IMR-90 (cell line): ENCODE measurements around the gene ALDOA. TPM values are rescaled to one million over a fixed set of nuclear protein-coding genes. Genes with fewer than 3 reads are reported as not detected.

Source experiments
- ATAC-seq: fragments of 200-7000 bp; cut with Tn5 transposase; 2 replicates; pipeline ENCODE4 v1.9.1; 2020; ENCODE audit warnings: low read depth, mild to moderate bottlenecking, moderate library complexity
- BruUV-seq: library from RNA; stranded (reverse); fragments of 400-500 nt; replicated peaks from 2 replicates; lab custom pipeline; 2021; lab: Mats Ljungman, UMichigan
- CTCF ChIA-PET: fragments of 300-600 bp; formaldehyde crosslinking; extraction: SDS; loops from one replicate; lab custom pipeline; 2021; ENCODE audit warnings: antibody characterized with exemption; lab: Yijun Ruan, JAX
- POLR2A ChIA-PET: fragments of 300-600 bp; sonication (Branson Sonifier 250); formaldehyde crosslinking; loops from one replicate; lab custom pipeline; 2022; ENCODE audit warnings: antibody characterized with exemption; ENCODE audit not compliant: unreplicated experiment; lab: Charles Lee
- DNase-seq: peaks from one replicate; pipeline ENCODE4 v3.0.0; 2013
- H2AFZ ChIP-seq: replicated peaks from 2 replicates; pipeline ENCODE3; 2013; ENCODE audit warnings: low read length, mild to moderate bottlenecking; ENCODE audit not compliant: poor library complexity
- H2AK5ac ChIP-seq: 2 replicates; pipeline ENCODE4 v1.6.1; 2013; ENCODE audit warnings: low read depth, low read length, inconsistent platforms
- H2AK9ac ChIP-seq: replicated peaks from 2 replicates; pipeline ENCODE3; 2013; ENCODE audit warnings: mild to moderate bottlenecking, low read depth, low read length, moderate library complexity; ENCODE audit not compliant: poor library complexity
- H2BK120ac ChIP-seq: 2 replicates; pipeline ENCODE4 v1.6.1; 2013; ENCODE audit warnings: low read depth, low read length, inconsistent platforms
- H2BK15ac ChIP-seq: 3 replicates; pipeline ENCODE4 v1.6.1; 2013; ENCODE audit warnings: low read depth, low read length, inconsistent platforms
- H2BK20ac ChIP-seq: 2 replicates; pipeline ENCODE4 v1.6.1; 2013; ENCODE audit warnings: low read depth, mild to moderate bottlenecking, inconsistent platforms, low read length, moderate library complexity
- H2BK5ac ChIP-seq: 2 replicates; pipeline ENCODE4 v1.6.1; 2013; ENCODE audit warnings: mild to moderate bottlenecking, low read depth, low read length, inconsistent platforms; ENCODE audit not compliant: poor library complexity, severe bottlenecking
- H3K14ac ChIP-seq: replicated peaks from 2 replicates; pipeline ENCODE4 v1.6.1; 2013; ENCODE audit warnings: low read depth, low read length, inconsistent platforms
- H3K18ac ChIP-seq: 2 replicates; pipeline ENCODE4 v1.6.1; 2013; ENCODE audit warnings: low read depth, low read length, control low read depth
- H3K23ac ChIP-seq: 2 replicates; pipeline ENCODE4 v1.6.1; 2013; ENCODE audit warnings: low read depth, low read length, inconsistent platforms
- H3K27ac ChIP-seq: 2 replicates; pipeline ENCODE4 v1.5.1; 2013; ENCODE audit warnings: mild to moderate bottlenecking, control low read depth, low read length; ENCODE audit not compliant: insufficient read depth
- H3K27me3 ChIP-seq: 2 replicates; pipeline ENCODE4 v1.6.1; 2013; ENCODE audit warnings: low read length; ENCODE audit not compliant: control insufficient read depth, insufficient read depth
- H3K36me3 ChIP-seq: 2 replicates; pipeline ENCODE4 v1.6.1; 2013; ENCODE audit warnings: low read length, mixed read lengths; ENCODE audit not compliant: control insufficient read depth, insufficient read depth
- H3K4ac ChIP-seq: 2 replicates; pipeline ENCODE4 v1.6.1; 2013; ENCODE audit warnings: low read depth, low read length, inconsistent platforms
- H3K4me1 ChIP-seq: 2 replicates; pipeline ENCODE4 v1.6.1; 2013; ENCODE audit warnings: low read length, mixed read lengths; ENCODE audit not compliant: control insufficient read depth, insufficient read depth
- H3K4me2 ChIP-seq: 2 replicates; pipeline ENCODE4 v1.6.1; 2013; ENCODE audit warnings: low read depth, mild to moderate bottlenecking, control low read depth, low read length, moderate library complexity
- H3K4me3 ChIP-seq: 2 replicates; pipeline ENCODE4 v1.5.1; 2013; ENCODE audit warnings: low read depth, mild to moderate bottlenecking, control low read depth, low read length, moderate library complexity; ENCODE audit not compliant: insufficient read depth
- H3K56ac ChIP-seq: 2 replicates; pipeline ENCODE4 v1.6.1; 2013; ENCODE audit warnings: low read length, inconsistent platforms; ENCODE audit not compliant: insufficient read depth; ENCODE audit errors: extremely low read depth
- H3K79me1 ChIP-seq, 2 experiments: 2 replicates each; pipeline ENCODE4 v1.6.1; 2013; ENCODE audit warnings: low read length in 2 of 2, inconsistent platforms in 1 of 2, low read depth in 1 of 2
- H3K9ac ChIP-seq: 2 replicates; pipeline ENCODE4 v1.6.1; 2013; ENCODE audit warnings: low read depth, low read length, control low read depth
- H3K9me1 ChIP-seq: 2 replicates; pipeline ENCODE4 v1.6.1; 2013; ENCODE audit warnings: low read length, inconsistent platforms; ENCODE audit not compliant: insufficient read depth
- H3K9me3 ChIP-seq: 2 replicates; pipeline ENCODE4 v1.6.1; 2013; ENCODE audit warnings: low read length; ENCODE audit not compliant: control insufficient read depth, insufficient read depth
- H4K20me1 ChIP-seq: 2 replicates; pipeline ENCODE4 v1.6.1; 2013; ENCODE audit warnings: low read length, inconsistent platforms; ENCODE audit not compliant: insufficient read depth
- H4K5ac ChIP-seq: 2 replicates; pipeline ENCODE4 v1.6.1; 2013; ENCODE audit warnings: mild to moderate bottlenecking, low read depth, low read length, control low read depth
- H4K8ac ChIP-seq, 2 experiments: 2 replicates each; pipeline ENCODE4 v1.6.1; 2013; ENCODE audit warnings: low read depth in 2 of 2, low read length in 2 of 2, control low read depth in 1 of 2, inconsistent platforms in 1 of 2
- H4K91ac ChIP-seq: 2 replicates; pipeline ENCODE4 v1.6.1; 2013; ENCODE audit warnings: low read depth, low read length, inconsistent platforms; ENCODE audit not compliant: insufficient read depth
- CEBPB ChIP-seq: IDR thresholded peaks from 2 replicates; pipeline ENCODE4 v1.6.1; 2012; ENCODE audit warnings: low read depth, low read length, improper control_type of control experiment
- CTCF ChIP-seq: conservative IDR thresholded peaks from 2 replicates; pipeline ENCODE4 v1.5.1; 2012; ENCODE audit warnings: mild to moderate bottlenecking, low read depth, low read length, improper control_type of control experiment
- ELK1 ChIP-seq: fragments of 150-350 bp; IDR thresholded peaks from 2 replicates; pipeline ENCODE4 v1.6.1; 2016; ENCODE audit warnings: low read depth, mild to moderate bottlenecking, low read length, moderate library complexity, borderline replicate concordance
- FOS ChIP-seq: fragments of 150-350 bp; IDR thresholded peaks from 2 replicates; pipeline ENCODE4 v1.6.1; 2016; ENCODE audit warnings: low read depth, low read length
- MXI1 ChIP-seq: IDR thresholded peaks from 2 replicates; pipeline ENCODE4 v1.6.1; 2012; ENCODE audit warnings: low read depth, mild to moderate bottlenecking, low read length, moderate library complexity, borderline replicate concordance
- POLR2A ChIP-seq: IDR thresholded peaks from 2 replicates; pipeline ENCODE4 v1.6.1; 2012; ENCODE audit warnings: mild to moderate bottlenecking, low read depth, low read length
- RAD21 ChIP-seq: IDR thresholded peaks from 2 replicates; pipeline ENCODE4 v1.6.1; 2012; ENCODE audit warnings: low read length, improper control_type of control experiment
- RCOR1 ChIP-seq: IDR thresholded peaks from 2 replicates; pipeline ENCODE4 v1.6.1; 2012; ENCODE audit warnings: mild to moderate bottlenecking, low read length, improper control_type of control experiment; ENCODE audit not compliant: insufficient replicate concordance
- RFX5 ChIP-seq: IDR thresholded peaks from 2 replicates; pipeline ENCODE4 v1.8.0; 2012; ENCODE audit warnings: low read depth, mild to moderate bottlenecking, low read length, moderate library complexity
- WGBS, 2 experiments: methylation state at CpG; one replicate each; pipeline versions ENCODE4 v1.1.5 to v1.1.7; 2013; ENCODE audit warnings: missing lambda C conversion rate in 2 of 2; ENCODE audit not compliant: insufficient read length in 1 of 2; ENCODE audit errors: extremely low coverage in 2 of 2; 5-methylcytosine and 5-hydroxymethylcytosine counted together
- dilution Hi-C: fragments of 300-500 bp; cut with HindIII; formaldehyde crosslinking; loops from one replicate; pipeline ENCODE4 v1.14.3; 2018; ENCODE audit warnings: low sequenced_read_pairs; ENCODE audit not compliant: unreplicated experiment
- in situ Hi-C: fragments of 300-500 bp; cut with MboI; formaldehyde crosslinking; loops from 3 replicates; pipeline ENCODE4 v1.14.3; 2019; ENCODE audit warnings: low sequenced_read_pairs, inconsistent platforms, mixed read lengths
- intact Hi-C: fragments of 100-400 bp; cut with micrococcal nuclease; formaldehyde crosslinking; loops from 2 replicates; pipeline ENCODE4 v1.10.0; 2022
- polyA plus RNA-seq, 3 experiments: library from polyadenylated mRNA; depleted of rRNA; stranded (reverse); fragments of >200 nt; gene quantifications; 2 replicates each; pipeline ENCODE4 v1.2.3, GENCODE V29; 2012; ENCODE audit warnings: low replicate concordance in 1 of 3
- total RNA-seq: library from RNA; depleted of rRNA; stranded (reverse); fragments of >200 nt; gene quantifications from 2 replicates; pipeline ENCODE4 v1.2.3, GENCODE V29; 2012
- TF ChIP-seq, protein P1 (sequence below): fragments of 150-350 bp; IDR thresholded peaks from 2 replicates; pipeline ENCODE4 v1.6.1; 2017; ENCODE audit warnings: mild to moderate bottlenecking, antibody characterized with exemption, low read length, low read depth

ALDOA gene
- total and polyA plus RNA-seq, 2 of the 4 experiments (the other 2 are of a cell fraction): 1,697 to 1,990 TPM

DNA sequence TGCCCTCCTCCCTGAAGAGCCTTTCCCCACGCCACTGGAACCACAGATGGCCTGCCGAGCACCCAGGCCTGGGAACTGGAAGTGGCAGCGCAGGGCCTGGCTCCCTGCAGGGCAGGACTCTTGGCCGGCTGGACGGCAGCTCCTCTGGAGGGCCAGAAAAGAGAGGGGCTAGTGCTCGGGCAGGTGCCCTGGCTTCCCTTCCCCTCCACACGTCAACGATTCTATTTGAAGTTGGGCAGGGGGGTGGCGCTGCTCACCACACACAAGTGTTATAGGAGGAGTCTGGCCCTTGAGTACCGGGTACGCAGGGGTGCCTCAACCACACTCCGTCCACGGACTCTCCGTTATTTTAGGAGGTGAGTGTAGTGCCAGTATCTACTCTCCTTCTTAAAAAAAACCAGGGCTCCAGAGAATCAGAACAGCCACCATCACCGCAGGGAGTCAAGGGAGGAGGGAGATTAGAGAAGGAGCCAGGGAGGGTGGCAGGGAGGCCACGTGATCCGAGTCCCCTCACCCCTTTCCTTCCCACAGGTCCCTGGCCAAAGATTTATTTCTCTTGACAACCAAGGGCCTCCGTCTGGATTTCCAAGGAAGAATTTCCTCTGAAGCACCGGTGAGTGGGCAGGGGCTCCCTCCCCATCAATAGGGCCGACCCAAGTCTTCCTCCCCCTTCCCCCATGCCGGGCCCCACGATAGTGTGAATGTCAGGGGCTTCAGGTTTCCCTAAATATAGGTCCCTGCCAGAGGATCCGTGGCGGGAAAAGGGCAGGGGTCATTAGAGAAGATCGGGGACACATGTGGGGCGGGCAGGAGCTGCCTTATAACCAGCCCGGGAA is 1.4 kb upstream of the ALDOA start:
- intact Hi-C loops: no loop called here
- dilution Hi-C loops: no loop called here
- Histone ChIP-seq H3K14ac (peak overlapping the region; percentile 100), H2AFZ (peak overlapping the region; percentile 89), H2BK5ac (peak overlapping the region; percentile 99), H2BK120ac (peak overlapping the region; percentile 98), H3K9me3 (no peaks in the 10 kb centered on the region), H3K56ac (peak overlapping the region; percentile 94), H3K27me3 (no peaks in the 10 kb centered on the region), H3K79me1 (peaks cover 20 to 42% of the 10 kb centered on the region in 2 experiments; a peak in 3 of 4 replicates), H3K36me3 (peaks cover 26% of the 10 kb centered on the region), H3K9ac (peak overlapping the region; percentile 92), H3K27ac (peak overlapping the region; percentile 97), H4K5ac (peak overlapping the region; percentile 98), H3K18ac (peak overlapping the region; percentile 93), H2BK20ac (0 out of 2 replicates have a peak overlapping the region, but pooled peaks have one; percentile 62), H2AK5ac (peak overlapping the region; percentile 98), H3K4me3 (peak overlapping the region; percentile 57), H3K9me1 (peaks cover 21% of the 10 kb centered on the region), H4K20me1 (peaks cover 35% of the 10 kb centered on the region), H4K91ac (peak overlapping the region; percentile 99), H3K23ac (peak overlapping the region; percentile 99), H4K8ac (peak overlapping the region; percentile 86 to 99), H2AK9ac (peak overlapping the region; percentile 100), H3K4me1 (peaks cover 30% of the 10 kb centered on the region), H3K4me2 (peak overlapping the region; percentile 93), H3K4ac (peak overlapping the region; percentile 100), H2BK15ac (peak overlapping the region; percentile 16; the same call in 2 of the 3 replicates)
- ATAC-seq (no peak), DNase-seq (peak; percentile 37)
- no CpG with 5 or more reads among the region's 27 CpGs for WGBS, 2 experiments
- TF ChIP-seq CTCF (peak; percentile 22; the same call in 1 of the 2 replicates), RFX5 (no peak), ELK1 (no peak), POLR2A (no peak; the same call in 1 of the 2 replicates), CEBPB (no peak), FOS (no peak), RAD21 (peak; percentile 27; the same call in 1 of the 2 replicates), RCOR1 (no peak), MXI1 (peak; percentile 30; the same call in 1 of the 2 replicates)
- TF ChIP-seq, protein P1, sequence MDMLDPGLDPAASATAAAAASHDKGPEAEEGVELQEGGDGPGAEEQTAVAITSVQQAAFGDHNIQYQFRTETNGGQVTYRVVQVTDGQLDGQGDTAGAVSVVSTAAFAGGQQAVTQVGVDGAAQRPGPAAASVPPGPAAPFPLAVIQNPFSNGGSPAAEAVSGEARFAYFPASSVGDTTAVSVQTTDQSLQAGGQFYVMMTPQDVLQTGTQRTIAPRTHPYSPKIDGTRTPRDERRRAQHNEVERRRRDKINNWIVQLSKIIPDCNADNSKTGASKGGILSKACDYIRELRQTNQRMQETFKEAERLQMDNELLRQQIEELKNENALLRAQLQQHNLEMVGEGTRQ: peak; percentile 81
- BruUV-seq: no TSS peak
- POLR2A ChIA-PET: interaction anchor here (0.6 kb wide), 1 partner anchor 12 kb away, joined by 5 read pairs; no protein-coding TSS in a partner anchor
- in situ Hi-C loops: no loop called here
- CTCF ChIA-PET: interaction anchor here (1.0 kb wide), 1 partner anchor 9 kb away, joined by 3 read pairs; no protein-coding TSS in a partner anchor
